ENCODE results near the gene B3GALT6.

B3GALT6 gene

GRCh38 chr1:1262758-1263157 lies 30.7 kb downstream of the B3GALT6 start:
- DNase-seq (ENCODE audit: low read depth), result no peak

GRCh38 chr1:1264026-1264425 lies 32.0 kb downstream of the B3GALT6 start:
- no peak for DNase-seq (ENCODE audit: low read depth)

GRCh38 chr1:1264868-1265272 lies 32.8 kb downstream of the B3GALT6 start:
- peak; percentile 64 for DNase-seq (ENCODE audit: low read depth)

GRCh38 chr1:1267488-1268283 lies 35.6 kb downstream of the B3GALT6 start:
- no peak for DNase-seq (ENCODE audit: low read depth)

GRCh38 chr1:1268284-1268682 lies 36.2 kb downstream of the B3GALT6 start:
- no peak for DNase-seq (ENCODE audit: low read depth)

- DNase-seq (ENCODE audit: low read depth), result no peak
Measured at GRCh38 chr1:1270813-1271212, 38.8 kb downstream of the B3GALT6 start.

GRCh38 chr1:1272341-1273208 lies 40.5 kb downstream of the B3GALT6 start:
- no peak for DNase-seq (ENCODE audit: low read depth)

- DNase-seq (ENCODE audit: low read depth), result no peak
Measured at GRCh38 chr1:1273209-1273511, 41.1 kb downstream of the B3GALT6 start.

- peak; percentile 74 for DNase-seq (ENCODE audit: low read depth)
Measured at GRCh38 chr1:1273512-1274298, 41.7 kb downstream of the B3GALT6 start, which contains the start of gene UBE2J2. TSS of gene UBE2J2 (minus strand) at chr1:1273854. CDS start at chr1:1267992, 5,862 bp downstream.

GRCh38 chr1:1274299-1274930 lies 42.4 kb downstream of the B3GALT6 start:
- DNase-seq (ENCODE audit: low read depth), result no peak

GRCh38 chr1:1274931-1275431 lies 42.9 kb downstream of the B3GALT6 start:
- DNase-seq (ENCODE audit: low read depth), result no peak

GRCh38 chr1:1275836-1276235 lies 43.8 kb downstream of the B3GALT6 start:
- no peak for DNase-seq (ENCODE audit: low read depth)

GRCh38 chr1:1278620-1279019 lies 46.6 kb downstream of the B3GALT6 start:
- no peak for DNase-seq (ENCODE audit: low read depth)

GRCh38 chr1:1279028-1279427 lies 47.0 kb downstream of the B3GALT6 start:
- no peak for DNase-seq (ENCODE audit: low read depth)

GRCh38 chr1:1280782-1281481 lies 48.9 kb downstream of the B3GALT6 start:
- DNase-seq (ENCODE audit: low read depth), result no peak

- DNase-seq (ENCODE audit: low read depth), result no peak
Measured at GRCh38 chr1:1281533-1282321, 49.7 kb downstream of the B3GALT6 start.

- DNase-seq (ENCODE audit: low read depth), result no peak
Measured at GRCh38 chr1:1282998-1283397, 51.0 kb downstream of the B3GALT6 start.

GRCh38 chr1:1283821-1284220 lies 51.8 kb downstream of the B3GALT6 start:
- no peak for DNase-seq (ENCODE audit: low read depth)

Data from stromal cell of bone marrow (primary cell).